GM12878 (cell line): ENCODE results near the gene OR52K1.

Experiments
- BRCA1 ChIP-seq: IDR thresholded peaks from 2 replicates; pipeline ENCODE4 v1.6.1; 2011; ENCODE audit warnings: low read depth, low read length, improper control_type of control experiment
- CEBPB ChIP-seq, 2 experiments: fragments of 150-350 bp in 1 of 2; IDR thresholded peaks; 2 replicates each; pipeline ENCODE4 v1.6.1; 2012 to 2014; ENCODE audit warnings: low read depth in 2 of 2, low read length in 2 of 2, borderline replicate concordance in 1 of 2, inconsistent platforms in 1 of 2
- CTCF ChIP-seq, 3 experiments: IDR thresholded peaks in 2 of 3; conservative IDR thresholded peaks in 1 of 3; 2 replicates each; pipeline ENCODE4 v1.5.1; 2011; ENCODE audit warnings: low read depth in 3 of 3, low read length in 3 of 3, mild to moderate bottlenecking in 3 of 3, control low read depth in 2 of 3, moderate library complexity in 2 of 3, inconsistent platforms in 1 of 3, mixed read lengths in 1 of 3; ENCODE audit not compliant: control insufficient read depth in 2 of 3, insufficient read depth in 1 of 3; ENCODE audit errors: extremely low read depth in 1 of 3
- JUND ChIP-seq: IDR thresholded peaks from 2 replicates; pipeline ENCODE4 v1.6.1; 2012; ENCODE audit warnings: low read depth, mild to moderate bottlenecking, low read length, improper control_type of control experiment, moderate library complexity
- NFIC ChIP-seq: IDR thresholded peaks from 2 replicates; pipeline ENCODE4 v1.6.1; 2012; ENCODE audit warnings: low read depth, mild to moderate bottlenecking, inconsistent platforms, low read length, moderate library complexity
- PKNOX1 ChIP-seq: fragments of 450-650 bp; IDR thresholded peaks from 2 replicates; pipeline ENCODE4 v1.6.1; 2016; ENCODE audit warnings: mild to moderate bottlenecking
- POLR2A ChIP-seq: IDR thresholded peaks from 2 replicates; pipeline ENCODE4 v1.6.1; 2011; ENCODE audit warnings: low read depth, mild to moderate bottlenecking, low read length
- RFX5 ChIP-seq: IDR thresholded peaks from 2 replicates; pipeline ENCODE4 v1.6.1; 2011; ENCODE audit warnings: low read depth, low read length, improper control_type of control experiment
- SIN3A ChIP-seq: IDR thresholded peaks from 2 replicates; pipeline ENCODE4 v1.6.1; 2012; ENCODE audit warnings: low read depth, low read length, improper control_type of control experiment
- SMARCA5 ChIP-seq: fragments of 450-650 bp; IDR thresholded peaks from 2 replicates; pipeline ENCODE4 v1.6.1; 2017; ENCODE audit warnings: mild to moderate bottlenecking
- USF2 ChIP-seq: IDR thresholded peaks from 2 replicates; pipeline ENCODE4 v1.6.1; 2011; ENCODE audit warnings: low read depth, low read length, improper control_type of control experiment, borderline replicate concordance
- WRNIP1 ChIP-seq: IDR thresholded peaks from 2 replicates; pipeline ENCODE4 v1.6.1; 2011; ENCODE audit warnings: low read depth, low read length, improper control_type of control experiment, borderline replicate concordance
- YY1 ChIP-seq: IDR thresholded peaks from 2 replicates; pipeline ENCODE4 v1.6.1; 2011; ENCODE audit warnings: low read depth, mild to moderate bottlenecking, low read length
- TF ChIP-seq, protein P1 (sequence below): fragments of 450-650 bp; IDR thresholded peaks from 2 replicates; pipeline ENCODE4 v1.6.1; 2017; ENCODE audit warnings: mild to moderate bottlenecking

DNA sequence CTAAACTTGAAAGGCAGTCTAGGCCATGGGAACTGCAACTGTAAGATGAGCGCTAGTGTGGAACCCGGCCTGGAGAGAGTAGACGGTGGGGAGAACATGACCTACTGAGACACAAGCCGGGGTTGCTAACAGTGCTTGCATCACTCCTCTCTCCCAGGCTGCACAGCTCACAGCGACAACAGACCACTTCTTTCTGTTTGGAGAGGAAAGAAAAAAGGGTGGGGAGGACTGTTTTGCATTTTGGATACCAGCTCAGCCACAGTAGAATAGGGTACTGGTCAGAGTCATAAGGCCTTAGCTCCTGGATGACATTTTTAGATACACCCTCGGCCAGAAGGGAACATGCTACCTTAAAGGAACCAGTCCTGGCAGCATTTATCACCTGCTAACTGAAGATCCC, 40.3 kb downstream of the OR52K1 start:
- TF ChIP-seq POLR2A (no peak), YY1 (no peak), JUND (no peak), WRNIP1 (no peak), RFX5 (no peak), CTCF (IDR thresholded peaks at IDR 0.05 in 2 of 3, conservative IDR thresholded peaks at IDR 0.05 in 1 of 3; ENCODE audit: control insufficient read depth in 2 of 3, extremely low read depth in 1 of 3, insufficient read depth in 1 of 3, low read depth in 3 of 3, low read length in 3 of 3) (no peak), USF2 (no peak), CEBPB (IDR thresholded peaks at IDR 0.05; ENCODE audit: borderline replicate concordance in 1 of 2, low read depth in 2 of 2, low read length in 2 of 2) (no peak), PKNOX1 (no peak), NFIC (no peak), SIN3A (no peak), BRCA1 (no peak), SMARCA5 (no peak)
- TF ChIP-seq, protein P1, sequence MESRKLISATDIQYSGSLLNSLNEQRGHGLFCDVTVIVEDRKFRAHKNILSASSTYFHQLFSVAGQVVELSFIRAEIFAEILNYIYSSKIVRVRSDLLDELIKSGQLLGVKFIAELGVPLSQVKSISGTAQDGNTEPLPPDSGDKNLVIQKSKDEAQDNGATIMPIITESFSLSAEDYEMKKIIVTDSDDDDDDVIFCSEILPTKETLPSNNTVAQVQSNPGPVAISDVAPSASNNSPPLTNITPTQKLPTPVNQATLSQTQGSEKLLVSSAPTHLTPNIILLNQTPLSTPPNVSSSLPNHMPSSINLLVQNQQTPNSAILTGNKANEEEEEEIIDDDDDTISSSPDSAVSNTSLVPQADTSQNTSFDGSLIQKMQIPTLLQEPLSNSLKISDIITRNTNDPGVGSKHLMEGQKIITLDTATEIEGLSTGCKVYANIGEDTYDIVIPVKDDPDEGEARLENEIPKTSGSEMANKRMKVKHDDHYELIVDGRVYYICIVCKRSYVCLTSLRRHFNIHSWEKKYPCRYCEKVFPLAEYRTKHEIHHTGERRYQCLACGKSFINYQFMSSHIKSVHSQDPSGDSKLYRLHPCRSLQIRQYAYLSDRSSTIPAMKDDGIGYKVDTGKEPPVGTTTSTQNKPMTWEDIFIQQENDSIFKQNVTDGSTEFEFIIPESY = no peak
